MCF 10A (cell line): ENCODE results near the gene TMEM253. TPM values are rescaled to one million over a fixed set of nuclear protein-coding genes. Genes with fewer than 3 reads are reported as not detected.

Experiments
- BruUV-seq: library from RNA; stranded (reverse); fragments of 400-500 nt; replicated peaks from 2 replicates; lab custom pipeline; 2021; lab: Mats Ljungman, UMichigan
- CTCF ChIA-PET: fragments of 300-600 bp; sonication (Branson Sonifier 250); formaldehyde crosslinking; extraction: SDS; loops from one replicate; lab custom pipeline; 2021; ENCODE audit warnings: antibody characterized with exemption, inconsistent platforms; lab: Yijun Ruan, JAX
- POLR2A ChIA-PET: fragments of 300-600, 350-650 bp; sonication (Branson Sonifier 250); formaldehyde crosslinking; extraction: SDS; loops from one replicate; lab custom pipeline; 2020; ENCODE audit warnings: antibody characterized with exemption, inconsistent platforms; lab: Yijun Ruan, JAX
- DNase-seq: peaks from one replicate; pipeline ENCODE4 v3.0.0-alpha.2; 2018; ENCODE audit not compliant: unreplicated experiment
- H3K27ac Mint-ChIP-seq: one replicate; pipeline ENCODE4 v1.8.0; 2022; ENCODE audit warnings: mild to moderate bottlenecking, low read depth, mixed read lengths; ENCODE audit not compliant: unreplicated experiment
- H3K27me3 Mint-ChIP-seq: one replicate; pipeline ENCODE4 v1.8.0; 2022; ENCODE audit warnings: mixed read lengths; ENCODE audit not compliant: insufficient read depth, unreplicated experiment
- H3K36me3 Mint-ChIP-seq: one replicate; pipeline ENCODE4 v1.8.0; 2022; ENCODE audit warnings: mild to moderate bottlenecking, moderate library complexity, mixed read lengths; ENCODE audit not compliant: insufficient read depth, unreplicated experiment
- H3K4me1 Mint-ChIP-seq: one replicate; pipeline ENCODE4 v1.8.0; 2022; ENCODE audit warnings: mixed read lengths; ENCODE audit not compliant: insufficient read depth, unreplicated experiment
- H3K4me3 Mint-ChIP-seq: one replicate; pipeline ENCODE4 v1.8.0; 2022; ENCODE audit warnings: mild to moderate bottlenecking, moderate library complexity, mixed read lengths; ENCODE audit not compliant: unreplicated experiment
- H3K9me3 Mint-ChIP-seq: one replicate; pipeline ENCODE4 v1.8.0; 2022; ENCODE audit warnings: mixed read lengths; ENCODE audit not compliant: unreplicated experiment
- intact Hi-C: fragments of 100-400 bp; cut with micrococcal nuclease; formaldehyde crosslinking; loops from 2 replicates; pipeline ENCODE4 v1.14.1; 2022
- total RNA-seq: library from RNA; stranded (reverse); gene quantifications from 2 replicates; pipeline ENCODE4 v1.2.3, GENCODE V29; 2022
- TF ChIP-seq, protein P1 (sequence below): fragments of 200-600 bp; IDR thresholded peaks from one replicate; pipeline ENCODE4 v1.8.0; 2022; ENCODE audit warnings: antibody characterized with exemption, mild to moderate bottlenecking; ENCODE audit not compliant: unreplicated experiment

TMEM253 gene
- total RNA-seq, 1 experiment from 2014 or later = 1.6 TPM

DNA sequence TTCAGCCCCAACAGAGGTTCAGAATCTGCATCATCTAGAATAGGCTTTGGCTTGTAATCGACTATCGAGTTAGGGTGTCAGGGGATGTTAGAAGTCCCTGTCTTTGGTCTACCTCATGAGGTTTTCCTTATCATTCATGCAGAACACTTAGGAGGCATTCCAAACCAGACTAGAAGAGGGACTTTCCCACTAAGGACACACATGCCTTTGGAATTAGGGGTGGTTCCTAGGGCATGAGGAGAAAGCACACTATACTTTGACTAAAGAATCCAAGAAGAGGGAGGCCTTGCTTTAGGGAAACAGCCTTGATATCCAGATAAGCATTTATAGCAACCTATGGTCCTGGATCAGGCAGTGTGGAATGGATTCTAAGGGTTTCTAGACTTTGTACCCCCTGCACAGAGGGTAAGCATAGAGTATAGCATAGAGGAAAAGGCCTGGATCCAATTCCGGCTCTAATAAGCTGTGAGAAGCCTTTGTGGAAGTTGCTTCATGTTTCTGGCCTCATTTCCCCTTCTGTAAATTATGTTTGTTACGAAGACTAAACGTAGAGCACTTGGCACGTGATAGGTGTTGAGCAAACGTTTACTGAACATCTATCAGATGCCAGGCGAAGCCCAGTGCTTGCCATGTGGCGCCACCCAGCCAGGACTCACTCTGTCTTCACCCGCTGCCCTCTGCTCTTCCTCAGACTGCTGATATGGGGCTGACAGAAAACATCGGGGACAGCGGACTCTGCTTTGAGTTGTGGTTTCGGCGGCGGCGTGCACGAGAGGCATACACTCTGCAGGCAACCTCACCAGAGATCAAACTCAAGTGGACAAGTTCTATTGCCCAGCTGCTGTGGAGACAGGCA is 15.6 kb upstream of the TMEM253 start:
- no peaks in the 10 kb centered on the region for H3K9me3 Mint-ChIP-seq
- peak overlapping the region; percentile 80 for H3K27ac Mint-ChIP-seq
- TF ChIP-seq, protein P1, sequence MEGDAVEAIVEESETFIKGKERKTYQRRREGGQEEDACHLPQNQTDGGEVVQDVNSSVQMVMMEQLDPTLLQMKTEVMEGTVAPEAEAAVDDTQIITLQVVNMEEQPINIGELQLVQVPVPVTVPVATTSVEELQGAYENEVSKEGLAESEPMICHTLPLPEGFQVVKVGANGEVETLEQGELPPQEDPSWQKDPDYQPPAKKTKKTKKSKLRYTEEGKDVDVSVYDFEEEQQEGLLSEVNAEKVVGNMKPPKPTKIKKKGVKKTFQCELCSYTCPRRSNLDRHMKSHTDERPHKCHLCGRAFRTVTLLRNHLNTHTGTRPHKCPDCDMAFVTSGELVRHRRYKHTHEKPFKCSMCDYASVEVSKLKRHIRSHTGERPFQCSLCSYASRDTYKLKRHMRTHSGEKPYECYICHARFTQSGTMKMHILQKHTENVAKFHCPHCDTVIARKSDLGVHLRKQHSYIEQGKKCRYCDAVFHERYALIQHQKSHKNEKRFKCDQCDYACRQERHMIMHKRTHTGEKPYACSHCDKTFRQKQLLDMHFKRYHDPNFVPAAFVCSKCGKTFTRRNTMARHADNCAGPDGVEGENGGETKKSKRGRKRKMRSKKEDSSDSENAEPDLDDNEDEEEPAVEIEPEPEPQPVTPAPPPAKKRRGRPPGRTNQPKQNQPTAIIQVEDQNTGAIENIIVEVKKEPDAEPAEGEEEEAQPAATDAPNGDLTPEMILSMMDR = no peak
- peaks cover 13% of the 10 kb centered on the region for H3K4me1 Mint-ChIP-seq
- intact Hi-C loops = no loop called here
- peaks cover 5% of the 10 kb centered on the region for H3K36me3 Mint-ChIP-seq
- no peaks in the 10 kb centered on the region for H3K27me3 Mint-ChIP-seq
- no TSS peak for BruUV-seq
- no peak for DNase-seq
- ChIA-PET CTCF (interaction anchor here (0.6 to 8.4 kb wide), 7 partner anchors 7 to 524 kb away, joined by 3 to 94 read pairs (median 5); partner anchors contain the start of gene ARHGEF40), POLR2A (interaction anchor here (0.5 to 2.0 kb wide), 5 partner anchors 13 to 325 kb away, joined by 3 to 8 read pairs (median 3); no protein-coding TSS in a partner anchor)
- no peak overlapping the region for H3K4me3 Mint-ChIP-seq

DNA sequence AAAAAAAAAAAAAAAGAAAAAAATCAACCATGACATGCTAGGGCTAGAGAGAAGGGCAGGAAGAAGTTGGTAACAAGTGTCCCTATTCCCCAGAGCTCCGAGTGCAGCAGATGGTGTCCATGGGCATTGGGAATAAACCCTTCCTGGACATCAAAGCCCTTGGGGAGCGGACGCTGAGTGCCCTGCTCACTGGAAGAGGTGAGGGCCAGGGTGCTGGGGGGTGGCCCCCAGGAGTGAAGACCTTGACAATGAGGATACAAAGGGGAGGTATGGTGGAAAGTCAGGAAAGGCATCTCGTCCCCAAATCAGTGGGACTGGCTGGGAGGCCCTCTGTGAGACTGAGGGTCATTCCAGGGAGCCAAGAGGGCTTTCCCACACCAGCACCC is 14.0 kb upstream of the TMEM253 start:
- DNase-seq = no peak
- no peaks in the 10 kb centered on the region for H3K9me3 Mint-ChIP-seq
- intact Hi-C loops = no loop called here
- POLR2A ChIA-PET = interaction anchor here (1.3 to 2.8 kb wide), 2 partner anchors 17 kb away, joined by 9 to 11 read pairs; partner anchors contain the start of gene ARHGEF40
- peaks cover 12% of the 10 kb centered on the region for H3K36me3 Mint-ChIP-seq
- H3K27ac Mint-ChIP-seq = no peak overlapping the region
- peaks cover 18% of the 10 kb centered on the region for H3K4me1 Mint-ChIP-seq
- no peak overlapping the region for H3K4me3 Mint-ChIP-seq
- no peaks in the 10 kb centered on the region for H3K27me3 Mint-ChIP-seq
- TF ChIP-seq, protein P1 = no peak
- BruUV-seq = no TSS peak
- CTCF ChIA-PET = interaction anchor here (0.6 to 7.6 kb wide), 9 partner anchors 9 to 164 kb away, joined by 3 to 94 read pairs (median 8); partner anchors contain the start of gene ARHGEF40

DNA sequence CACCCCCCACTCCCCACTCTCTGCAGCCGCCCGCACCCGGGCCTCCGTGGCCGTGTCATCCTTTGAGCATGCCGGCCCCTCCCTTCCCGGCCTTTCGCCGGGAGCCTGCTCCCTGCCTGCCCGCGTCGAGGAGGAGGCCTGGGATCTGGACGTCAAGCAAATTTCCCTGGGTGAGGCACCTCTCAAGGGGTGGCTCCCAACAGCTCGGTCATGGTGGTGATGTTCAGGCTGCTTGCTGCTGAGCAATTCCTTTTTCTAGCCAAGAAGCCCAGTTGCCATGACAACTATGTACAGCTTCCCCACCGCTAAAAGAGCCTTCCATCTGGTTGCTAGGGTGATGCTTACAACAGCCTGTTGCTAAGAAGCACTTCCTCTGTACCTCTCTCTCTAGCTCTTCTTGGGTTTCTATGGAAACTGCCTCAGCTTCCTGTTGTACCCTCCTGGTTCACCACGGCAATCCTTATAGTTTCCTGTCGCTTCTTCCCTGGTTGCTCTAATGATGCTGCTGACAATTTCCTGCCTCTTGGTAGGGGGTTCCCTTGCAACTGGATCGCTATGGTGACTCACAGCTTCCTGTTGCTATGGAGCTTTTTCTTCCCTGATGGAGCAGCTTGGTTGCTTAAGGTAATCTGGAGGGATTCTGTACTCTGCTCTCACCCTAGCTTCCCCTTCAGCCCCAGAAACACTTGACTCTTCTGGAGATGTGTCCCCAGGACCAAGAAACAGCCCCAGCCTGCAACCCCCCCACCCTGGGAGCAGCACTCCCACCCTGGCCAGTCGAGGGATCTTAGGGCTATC is 13.4 kb upstream of the TMEM253 start:
- CTCF ChIA-PET = interaction anchor here (0.6 to 7.6 kb wide), 10 partner anchors 8 to 480 kb away, joined by 3 to 94 read pairs (median 10); partner anchors contain the start of genes ARHGEF40 and RNASE7
- Mint-ChIP-seq H3K4me1 (peaks cover 18% of the 10 kb centered on the region), H3K27ac (no peak overlapping the region), H3K27me3 (no peaks in the 10 kb centered on the region), H3K4me3 (no peak overlapping the region), H3K36me3 (peaks cover 16% of the 10 kb centered on the region), H3K9me3 (no peaks in the 10 kb centered on the region)
- intact Hi-C loops = no loop called here
- POLR2A ChIA-PET = interaction anchor here (0.9 to 2.8 kb wide), 2 partner anchors 17 to 20 kb away, joined by 4 to 11 read pairs; no protein-coding TSS in a partner anchor
- BruUV-seq = no TSS peak
- TF ChIP-seq, protein P1 = no peak
- peak; percentile 57 for DNase-seq
